NCI-H2171 (cell line): ENCODE measurements around the gene ICAM3.
A peak's percentile ranks its signal among the peaks of the same experiment; 100 is the strongest.
"Not testable (repeated sequence)": the region's sequence is repeated elsewhere in the genome, so short reads cannot be mapped to it uniquely, and the experiment has no call there.

Source experiments
- DNase-seq: peaks from one replicate; lab custom pipeline; 2025; lab: John Stamatoyannopoulos, UW

The ICAM3 gene, protein sequence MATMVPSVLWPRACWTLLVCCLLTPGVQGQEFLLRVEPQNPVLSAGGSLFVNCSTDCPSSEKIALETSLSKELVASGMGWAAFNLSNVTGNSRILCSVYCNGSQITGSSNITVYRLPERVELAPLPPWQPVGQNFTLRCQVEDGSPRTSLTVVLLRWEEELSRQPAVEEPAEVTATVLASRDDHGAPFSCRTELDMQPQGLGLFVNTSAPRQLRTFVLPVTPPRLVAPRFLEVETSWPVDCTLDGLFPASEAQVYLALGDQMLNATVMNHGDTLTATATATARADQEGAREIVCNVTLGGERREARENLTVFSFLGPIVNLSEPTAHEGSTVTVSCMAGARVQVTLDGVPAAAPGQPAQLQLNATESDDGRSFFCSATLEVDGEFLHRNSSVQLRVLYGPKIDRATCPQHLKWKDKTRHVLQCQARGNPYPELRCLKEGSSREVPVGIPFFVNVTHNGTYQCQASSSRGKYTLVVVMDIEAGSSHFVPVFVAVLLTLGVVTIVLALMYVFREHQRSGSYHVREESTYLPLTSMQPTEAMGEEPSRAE

DNA sequence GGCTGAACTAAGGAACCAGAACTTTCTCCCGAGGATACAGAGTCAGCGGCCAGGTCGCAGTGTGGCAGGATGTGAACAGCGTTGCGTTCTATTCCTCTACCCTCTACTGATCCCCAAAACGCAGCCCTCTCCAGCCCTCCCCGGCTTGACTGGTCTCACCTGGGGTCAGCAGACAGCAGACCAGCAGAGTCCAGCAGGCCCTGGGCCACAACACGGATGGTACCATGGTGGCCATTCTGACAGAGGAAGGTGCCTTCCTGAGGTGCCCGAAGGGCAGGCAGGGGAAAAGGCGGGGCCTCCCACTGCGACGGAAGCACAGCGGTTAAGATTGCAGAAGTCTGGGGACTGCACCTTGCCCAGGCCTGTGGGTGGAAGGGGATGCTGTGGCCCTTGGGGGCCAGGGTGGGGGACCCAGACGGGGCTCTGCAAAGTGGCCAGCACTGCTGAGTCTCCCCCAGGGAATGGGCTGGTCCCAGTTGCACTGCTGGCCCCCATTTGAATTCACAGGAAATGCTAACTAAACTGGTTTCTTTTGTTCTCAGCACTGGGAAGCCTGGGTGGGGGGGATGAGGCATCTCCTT lies at the start of gene ICAM3:
ICAM3 (minus strand) TSS at position 245 of the 581 bp plus-strand sequence; CDS start at position 235, 10 bp downstream.
- no peak for DNase-seq

DNA sequence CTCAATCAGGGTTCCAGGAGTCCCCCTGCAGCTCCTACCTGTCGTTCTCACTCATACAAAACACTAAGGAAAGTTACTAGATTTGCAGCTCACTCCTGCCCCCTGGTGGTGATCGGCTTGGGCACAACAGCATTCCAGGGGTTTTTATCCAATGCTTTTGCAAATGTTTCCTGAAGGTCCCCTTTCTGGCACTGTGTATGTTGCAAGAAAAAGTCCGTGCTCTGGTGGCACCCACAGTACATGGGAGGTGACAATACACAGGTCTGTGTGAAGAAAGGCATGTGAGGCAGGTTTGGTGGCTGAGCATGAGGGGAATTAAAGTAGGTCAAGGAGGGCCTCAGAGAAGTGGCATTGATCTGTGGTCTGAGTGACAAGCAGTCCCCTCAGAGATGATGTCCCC lies 49.5 kb upstream of the ICAM3 start:
- peak; percentile 75 for DNase-seq

DNA sequence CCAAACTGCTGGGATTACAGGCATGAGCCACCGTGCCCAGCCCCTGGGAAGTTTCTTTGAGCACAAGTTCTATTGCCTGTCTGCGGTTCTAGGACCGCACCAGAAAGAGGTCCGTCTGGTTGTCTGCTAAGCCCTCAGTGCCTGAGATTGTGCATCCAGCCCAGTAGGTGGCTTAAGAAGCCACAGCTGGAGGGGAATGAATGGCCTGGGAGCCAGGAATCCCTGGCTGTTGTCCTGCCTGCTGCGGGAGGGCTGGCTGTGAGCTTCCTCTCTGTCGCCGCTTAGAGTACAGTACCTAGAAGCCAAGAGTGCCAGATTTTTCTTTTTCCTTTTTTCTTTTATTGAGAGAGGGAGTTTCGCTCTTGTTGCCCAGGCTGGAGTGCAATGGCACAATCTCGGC lies 45.2 kb upstream of the ICAM3 start:
- DNase-seq: no peak

DNA sequence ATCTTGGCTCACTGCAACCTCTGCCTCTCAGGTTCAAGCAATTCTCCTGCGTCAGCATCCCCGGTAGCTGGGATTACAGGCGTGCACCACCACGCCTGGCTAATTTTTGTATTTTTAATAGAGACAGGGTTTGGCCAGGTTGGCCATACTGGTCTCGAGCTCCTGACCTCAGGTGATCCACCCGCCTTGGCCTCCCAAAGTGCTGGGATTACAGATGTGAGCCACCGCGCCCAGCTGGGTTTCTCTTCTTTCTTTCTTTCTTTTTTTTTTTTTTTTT lies 43.7 kb upstream of the ICAM3 start:
- DNase-seq: not testable (repeated sequence)

DNA sequence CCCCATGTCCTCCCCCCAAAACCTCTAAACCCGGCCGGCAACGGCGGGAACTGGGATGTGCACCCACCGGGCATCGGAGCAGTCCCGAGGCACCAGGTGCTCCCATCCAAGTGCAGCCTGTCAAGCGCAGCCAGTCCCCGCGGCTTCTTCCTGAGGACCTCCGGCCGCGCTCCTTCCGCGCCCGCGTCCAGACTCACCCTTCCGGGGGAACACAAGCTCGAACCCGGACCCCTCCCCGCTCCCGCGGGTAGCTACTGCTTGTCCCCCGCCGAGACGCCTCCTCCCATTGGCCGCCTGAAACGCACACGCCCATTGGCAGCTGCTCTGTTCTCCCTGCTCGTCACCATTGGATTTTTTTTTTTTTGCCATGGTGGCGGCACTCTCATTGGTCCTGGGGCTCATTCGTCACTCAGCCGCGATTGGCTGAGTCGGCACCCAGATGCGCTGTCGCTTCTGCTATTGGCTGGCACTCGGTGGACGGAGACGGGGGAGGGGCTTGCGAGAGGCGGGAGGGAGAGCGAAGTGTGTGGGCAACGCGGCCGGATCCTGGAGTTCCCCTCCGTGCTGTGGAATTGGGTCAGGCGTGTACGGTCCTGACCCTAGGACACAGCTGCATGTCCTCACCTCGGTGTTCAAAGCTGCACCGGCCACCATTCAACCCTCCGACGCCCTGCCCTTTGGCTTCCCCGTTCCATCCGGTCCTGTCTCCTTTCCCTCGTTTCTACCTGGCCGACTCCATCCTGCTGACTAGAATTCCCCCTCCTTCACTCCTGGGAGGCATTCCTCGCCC lies 41.1 kb upstream of the ICAM3 start, which contains the start of gene TYK2:
TYK2 (minus strand) TSS at position 260 of the 790 bp plus-strand sequence. CDS start 2,166 bp downstream, outside the sequence.
- DNase-seq: peak; percentile 95

DNA sequence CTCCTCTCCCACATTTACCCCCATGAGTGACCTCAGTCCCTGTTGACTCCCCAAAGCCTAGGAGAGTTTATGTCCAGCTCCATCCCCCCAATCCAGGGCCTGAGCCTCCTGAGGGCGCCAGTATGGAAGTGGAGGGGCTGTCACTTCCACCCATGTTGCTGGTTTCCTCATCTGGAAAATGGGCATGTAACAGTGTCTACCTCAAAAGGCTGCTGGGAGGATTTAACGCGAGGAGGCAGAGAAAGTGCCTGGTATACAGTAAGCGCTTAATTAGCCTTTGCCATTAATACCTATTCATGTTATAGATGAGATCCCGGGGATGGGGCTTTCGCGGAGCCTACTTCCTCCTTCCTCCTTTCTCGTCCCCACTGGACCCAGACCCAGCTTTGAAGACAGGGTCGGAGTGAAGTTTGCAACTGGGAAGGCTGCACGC lies 40.5 kb upstream of the ICAM3 start:
- DNase-seq: no peak

DNA sequence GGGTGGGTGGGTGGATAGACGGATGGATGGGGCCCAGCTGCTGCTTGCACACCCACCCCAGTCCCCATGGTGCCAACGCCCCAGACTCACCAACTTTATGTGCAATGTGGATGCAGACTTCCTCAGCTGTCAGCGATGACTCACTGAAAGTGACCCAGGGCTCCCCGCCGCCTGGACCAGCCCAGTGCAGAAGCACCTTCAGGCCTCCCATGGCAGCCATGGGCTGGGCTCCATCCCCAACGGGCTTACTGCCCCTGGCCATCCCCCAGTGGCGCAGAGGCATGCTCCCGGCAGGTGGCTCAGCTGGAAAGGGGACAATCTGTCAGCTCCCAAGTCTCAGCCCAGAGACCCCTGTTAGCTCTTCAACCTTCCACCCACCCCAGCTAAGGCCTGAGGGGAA lies 38.7 kb upstream of the ICAM3 start:
- no peak for DNase-seq

DNA sequence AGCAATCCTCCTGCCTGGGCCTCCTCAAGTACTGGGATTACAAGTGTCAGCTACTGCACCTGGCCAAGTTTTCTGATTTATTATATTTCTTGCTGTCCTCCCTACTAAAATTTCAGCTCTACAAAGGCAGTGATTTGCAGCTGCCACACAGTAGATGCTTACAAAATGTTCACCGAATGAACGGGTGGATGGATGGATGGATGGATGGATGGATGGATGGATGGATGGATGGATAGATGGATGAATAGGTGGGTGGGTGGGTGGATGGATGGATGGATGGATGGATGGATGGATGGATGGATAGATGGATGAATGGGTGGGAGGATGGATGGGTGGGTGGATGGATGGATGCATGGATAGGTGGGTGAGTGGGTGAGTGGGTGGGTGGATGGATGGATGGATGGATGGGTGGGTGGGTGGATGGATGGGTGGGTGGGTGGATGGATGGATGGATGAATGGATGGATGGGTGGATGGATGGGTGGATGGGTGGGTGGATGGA lies 37.8 kb upstream of the ICAM3 start:
- DNase-seq: not testable (repeated sequence)

DNA sequence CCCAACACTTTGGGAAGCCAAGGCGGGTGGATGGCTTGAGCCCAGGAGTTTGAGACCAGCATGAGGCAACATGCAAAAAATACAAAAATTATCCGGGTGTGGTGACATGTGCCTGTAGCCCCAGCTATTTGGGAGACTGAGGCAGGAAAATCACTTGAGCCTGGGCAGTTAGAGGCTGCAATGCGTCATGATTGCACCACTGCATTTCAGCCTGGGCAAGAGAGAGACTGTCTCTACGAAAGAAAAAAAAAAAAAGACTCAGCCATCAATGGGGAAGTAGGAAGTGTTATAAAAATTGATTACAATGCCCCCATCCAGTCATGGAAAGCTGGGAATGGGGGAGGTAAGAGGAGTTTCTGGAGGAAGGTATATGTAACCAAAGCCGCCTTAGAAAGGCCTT lies 35.5 kb upstream of the ICAM3 start:
- no peak for DNase-seq

DNA sequence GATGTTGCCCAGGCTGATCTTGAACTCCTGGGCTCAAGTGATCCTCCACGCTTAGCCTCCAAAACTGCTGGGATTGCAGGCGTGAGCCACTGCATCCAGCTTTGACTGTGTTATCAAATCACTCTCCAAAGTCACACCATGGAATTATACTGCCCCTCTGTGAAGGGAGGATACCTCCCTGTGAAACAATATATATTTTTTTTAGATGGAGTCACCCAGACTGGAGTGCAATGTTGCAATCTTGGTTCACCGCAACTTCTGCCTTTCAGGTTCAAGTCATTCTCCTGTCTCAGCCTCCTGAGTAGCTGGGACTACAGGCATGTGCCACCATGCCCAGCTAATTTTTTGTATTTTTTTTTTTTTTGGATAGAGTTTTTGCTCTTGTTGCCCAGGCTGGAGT lies 33.3 kb upstream of the ICAM3 start:
- DNase-seq: no peak

DNA sequence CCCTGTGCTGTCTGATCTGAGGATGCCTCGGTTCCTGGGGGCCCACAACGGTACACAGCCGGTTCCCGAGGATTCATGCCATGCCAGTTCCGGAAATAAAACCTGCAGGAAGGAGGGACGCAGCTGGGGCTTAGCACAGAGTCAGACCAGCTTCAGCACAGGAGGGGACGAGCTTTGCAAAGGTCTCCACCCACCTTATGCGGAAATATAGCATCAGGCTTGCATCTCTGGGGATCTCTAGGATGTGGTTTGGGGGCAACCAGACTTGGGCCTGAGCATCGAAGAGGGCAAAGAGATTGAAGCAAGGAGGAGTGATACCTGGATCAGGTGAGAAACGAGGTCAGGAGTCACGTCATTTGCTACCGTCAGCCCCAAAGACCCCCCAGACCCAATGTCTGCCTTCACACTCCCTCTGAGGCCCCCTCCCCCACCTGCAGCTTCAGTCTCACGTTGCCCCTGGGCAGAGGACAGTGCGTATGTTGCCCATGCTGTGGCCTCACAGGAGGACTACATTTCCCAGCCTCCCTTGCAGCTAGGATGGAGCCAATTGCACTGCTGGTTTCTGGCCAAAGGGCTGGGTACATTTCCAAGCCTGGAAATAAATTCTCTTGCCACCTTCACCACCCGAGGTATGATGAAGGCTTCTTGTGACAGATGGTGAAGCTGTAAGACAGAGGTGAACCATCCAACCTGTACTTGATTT lies 28.8 kb upstream of the ICAM3 start:
- no peak for DNase-seq

DNA sequence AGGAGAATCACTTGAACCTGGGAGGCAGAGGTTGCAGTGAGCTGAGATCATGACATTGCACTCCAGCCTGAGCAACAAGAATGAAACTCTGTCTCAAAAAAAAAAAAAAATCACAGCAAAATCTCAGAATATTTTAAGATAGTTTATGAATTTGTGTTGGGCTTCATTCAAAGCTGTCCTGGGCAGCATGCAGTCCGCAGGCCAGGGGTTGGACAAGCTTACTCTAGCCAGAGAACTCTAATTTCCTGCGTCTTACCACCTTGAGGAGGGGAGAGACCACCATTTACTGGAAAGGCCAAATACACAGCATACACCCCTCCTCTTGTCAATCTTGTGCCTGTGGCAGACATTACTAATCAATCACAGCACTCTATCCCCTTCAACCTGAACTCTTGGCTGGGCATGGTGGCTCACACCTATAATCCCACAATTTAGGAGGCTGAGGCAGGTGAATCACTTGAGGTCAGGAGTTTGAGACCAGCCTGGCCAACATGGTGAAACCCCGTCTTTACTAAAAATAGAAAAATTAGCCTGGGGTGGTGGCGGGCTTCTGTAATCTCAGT lies 27.6 kb upstream of the ICAM3 start:
- DNase-seq: not testable (repeated sequence)

DNA sequence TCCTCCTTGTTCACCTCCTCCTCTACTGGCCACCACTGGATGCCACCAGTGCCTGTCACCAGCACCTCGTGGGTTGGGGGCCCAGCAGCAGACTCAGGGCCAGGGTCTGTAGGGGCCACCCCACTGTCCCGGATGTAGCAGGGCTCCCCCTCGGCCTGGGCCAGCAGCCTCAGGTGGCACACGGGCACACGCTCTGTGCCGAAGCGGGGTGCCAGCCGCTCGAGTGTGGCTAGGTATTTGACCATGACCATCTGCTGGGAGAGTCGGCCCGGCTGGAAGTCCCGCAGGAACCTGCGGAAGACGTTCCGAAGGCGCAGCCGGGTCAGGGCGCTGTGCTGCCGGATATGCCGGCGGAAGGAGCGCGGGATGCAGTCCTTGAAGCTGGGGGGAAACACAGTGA lies 26.1 kb upstream of the ICAM3 start:
- no peak for DNase-seq

DNA sequence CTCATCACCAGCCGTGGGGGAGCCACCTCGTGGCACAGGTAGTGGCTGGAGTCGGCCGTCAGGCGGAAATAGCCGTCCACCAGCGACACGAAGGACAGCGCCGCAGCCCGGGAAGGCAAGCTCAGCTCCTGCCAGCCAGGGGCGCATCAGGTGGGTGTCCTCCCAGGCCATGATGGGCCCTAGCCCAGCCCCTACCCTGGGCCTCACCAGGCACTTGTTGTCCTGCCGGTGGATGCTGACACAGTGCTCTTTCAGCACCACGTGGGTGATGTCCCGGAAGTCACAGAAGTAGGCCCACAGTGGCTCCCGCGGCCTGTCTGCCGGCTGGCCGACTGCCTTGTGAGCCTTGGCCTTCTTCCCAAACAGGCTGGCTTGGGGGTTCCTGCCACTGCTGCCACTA lies 25.2 kb upstream of the ICAM3 start:
- no peak for DNase-seq

DNA sequence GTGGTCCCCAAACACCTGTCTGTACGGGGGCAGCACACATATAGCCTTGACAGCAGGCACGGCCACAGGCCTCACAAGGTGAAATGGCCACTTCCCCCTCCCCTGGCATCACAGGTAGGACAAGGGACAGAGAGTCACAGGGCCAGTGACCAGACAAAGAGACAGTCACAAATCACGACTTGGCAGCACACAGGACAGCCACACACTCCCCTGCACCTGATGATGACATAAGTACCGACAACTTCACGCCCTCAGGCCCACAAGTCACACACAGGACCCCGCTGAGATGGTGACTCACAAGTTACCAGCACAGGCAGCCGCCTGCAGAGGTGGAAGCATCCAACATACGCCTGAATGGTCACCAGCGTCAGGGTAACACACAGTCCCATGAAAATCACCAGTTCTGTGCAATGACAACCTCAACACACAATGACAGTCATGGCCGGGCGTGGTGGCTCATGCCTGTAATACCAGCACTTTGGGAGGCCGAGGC lies 24.4 kb upstream of the ICAM3 start:
- DNase-seq: no peak

DNA sequence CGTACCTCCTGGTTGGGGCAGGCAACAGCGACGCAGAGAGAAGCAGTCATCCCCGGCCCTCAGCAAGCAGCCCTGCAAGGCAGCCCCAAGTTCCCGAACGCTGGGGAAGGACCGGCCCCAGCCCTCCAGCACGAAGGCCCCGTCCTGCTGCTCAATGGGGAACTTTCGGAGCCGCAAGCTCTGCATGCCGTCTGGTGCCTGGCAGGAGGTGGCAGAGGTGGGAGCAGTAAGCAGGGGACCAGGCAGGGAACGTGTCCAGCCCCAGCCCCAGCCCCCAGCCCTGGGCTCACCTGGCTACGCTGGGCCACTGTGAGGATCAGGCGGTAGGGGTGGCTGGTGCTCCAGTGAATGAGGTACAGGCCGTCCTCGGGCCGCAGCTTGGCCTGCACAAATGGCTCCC lies 22.8 kb upstream of the ICAM3 start:
- no peak for DNase-seq

DNA sequence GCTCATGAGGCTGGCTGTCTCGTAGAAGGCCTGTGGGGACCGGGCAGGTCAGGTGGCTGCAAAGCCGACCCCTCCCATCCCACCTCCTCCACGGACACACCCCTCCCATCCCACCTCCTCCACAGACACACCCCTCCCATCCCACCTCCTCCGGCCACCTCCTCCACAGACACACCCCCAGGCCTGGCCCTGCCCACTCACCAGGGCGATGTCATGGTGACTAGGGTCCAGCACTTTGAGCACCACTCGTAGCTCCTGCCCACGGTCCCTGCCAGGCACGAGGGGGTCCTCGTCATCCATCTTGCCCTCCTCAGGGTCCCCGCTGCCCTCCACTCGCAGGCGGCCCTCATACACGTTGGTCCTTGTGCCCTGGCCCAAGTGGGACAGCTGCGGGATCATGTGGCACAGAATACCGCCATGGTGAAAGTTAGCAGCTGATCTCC lies 22.2 kb upstream of the ICAM3 start:
- no peak for DNase-seq

DNA sequence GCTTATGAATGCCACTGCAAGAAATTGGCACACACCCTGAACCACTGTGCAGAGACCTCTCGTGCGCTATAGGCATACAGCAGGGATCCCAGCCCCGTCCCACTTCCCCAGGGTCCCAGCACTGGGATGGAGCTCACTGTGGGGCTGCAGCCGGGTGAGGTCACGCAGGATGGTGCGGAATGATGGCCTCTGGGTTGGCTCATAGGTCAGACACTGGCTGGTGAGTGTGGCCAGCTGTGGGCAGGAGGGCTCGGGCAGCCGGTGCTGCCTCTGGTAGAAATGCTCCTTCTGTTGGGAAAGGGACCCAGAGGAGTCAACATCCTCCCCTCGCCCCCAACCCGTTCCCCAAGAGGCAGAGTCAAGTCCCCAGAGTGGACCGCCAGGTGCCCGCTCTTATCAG lies 17.0 kb upstream of the ICAM3 start:
- DNase-seq: no peak

DNA sequence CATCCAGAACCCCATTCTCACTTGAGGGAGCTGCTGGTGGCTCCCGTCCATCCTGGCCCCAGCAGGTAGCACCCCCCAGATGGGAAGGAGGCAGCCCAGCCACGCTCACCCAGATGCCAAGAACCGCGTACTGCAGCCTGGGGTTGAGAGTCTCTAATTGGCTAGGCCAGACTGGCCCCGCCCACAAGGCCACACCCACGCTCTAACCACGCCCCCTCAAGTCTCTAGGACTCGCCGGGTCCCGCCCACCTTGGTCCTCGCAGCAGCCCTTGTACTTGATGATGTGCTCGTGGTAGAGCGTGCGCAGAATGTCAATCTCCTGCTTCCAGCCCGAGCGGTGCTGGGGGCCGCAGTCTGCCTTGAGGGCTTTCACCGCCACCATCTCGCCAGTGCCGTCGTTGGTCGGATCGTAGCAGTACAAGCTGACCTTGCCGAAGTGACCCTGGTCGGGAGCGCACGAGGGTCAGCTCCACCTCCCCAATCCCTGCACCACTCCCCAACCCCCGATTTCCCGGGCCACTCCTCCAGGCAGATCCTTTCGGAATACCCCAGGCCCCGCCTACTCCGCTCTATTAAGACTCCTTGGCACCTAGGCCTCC lies 14.5 kb upstream of the ICAM3 start:
- DNase-seq: peak; percentile 85

DNA sequence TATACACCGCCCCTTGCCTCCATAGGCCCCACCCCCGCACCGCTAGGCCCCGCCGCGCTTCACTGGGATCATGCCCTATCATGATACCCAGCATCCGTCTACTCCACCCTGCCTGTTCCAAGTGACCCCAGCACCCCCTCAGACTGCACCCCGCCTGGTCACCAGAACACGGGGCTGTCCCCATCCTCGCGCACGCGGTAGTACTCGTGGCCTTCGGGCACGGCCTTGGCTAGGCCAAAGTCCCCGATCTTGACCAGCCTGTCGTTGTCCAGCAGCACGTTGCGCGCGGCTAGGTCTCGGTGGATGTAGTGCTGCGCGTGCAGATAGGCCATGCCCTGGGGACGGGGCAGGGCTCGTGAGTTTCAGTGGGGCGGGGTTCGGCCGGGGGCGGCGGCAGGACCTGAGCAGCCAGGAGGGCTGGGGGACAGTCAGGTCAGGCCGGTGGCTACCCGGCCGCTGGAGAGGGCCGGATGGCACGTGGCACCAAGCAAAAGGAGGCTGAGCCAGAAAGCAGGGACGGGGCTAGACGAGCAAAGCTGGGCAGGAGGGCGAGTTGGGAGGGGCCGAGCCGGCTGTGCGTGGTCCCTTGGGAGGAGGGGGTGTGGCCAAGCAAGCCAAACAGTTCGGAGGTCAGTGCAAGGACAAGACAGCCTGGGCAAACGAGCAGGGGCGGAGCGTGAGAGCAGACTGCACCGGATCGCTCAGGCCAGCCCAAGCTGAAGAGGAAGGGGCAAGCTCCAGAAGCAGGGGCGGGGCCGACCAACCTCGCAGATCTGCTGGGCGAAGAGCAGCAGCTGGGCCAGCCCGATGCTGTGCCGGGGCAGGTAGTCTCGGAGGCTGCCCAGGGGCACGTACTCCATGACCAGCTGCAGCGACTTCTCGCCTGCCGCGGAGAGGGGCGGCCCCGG lies 13.6 kb upstream of the ICAM3 start:
- DNase-seq: peak; percentile 78
